Gastroesophageal sphincter (tissue), 4 donors: ENCODE data around the gene MST1R. TPM values are rescaled to one million over a fixed set of nuclear protein-coding genes. Genes with fewer than 3 reads are reported as not detected.

Source experiments
- ATAC-seq: fragments of 150-250 bp; one replicate; pipeline ENCODE4 v1.9.1; 2016; ENCODE audit warnings: mild to moderate bottlenecking, moderate library complexity
- H3K27ac ChIP-seq, 4 donors: fragments of 200-600 bp; sonication (generic) in 3 of 4; 1 replicate in 3 of 4; 2 replicates in 1 of 4; pipeline ENCODE4 v1.5.1; 2016 to 2019
- H3K27me3 ChIP-seq: fragments of 200-600 bp; sonication (generic); one replicate; pipeline ENCODE4 v1.5.1; 2019
- H3K36me3 ChIP-seq, 2 donors: fragments of 200-600 bp; sonication (generic); one replicate each; pipeline ENCODE4 v1.5.1; 2019; ENCODE audit warnings: control low read depth in 1 of 2
- H3K4me1 ChIP-seq, 3 donors: fragments of 200-600 bp; sonication (generic); 1 replicate in 2 of 3; 2 replicates in 1 of 3; pipeline ENCODE4 v1.5.1; 2016 to 2019; ENCODE audit warnings: control low read depth in 2 of 3
- H3K4me3 ChIP-seq, 2 donors: fragments of 200-600 bp; sonication (generic); one replicate each; pipeline ENCODE4 v1.5.1; 2019; ENCODE audit warnings: mild to moderate bottlenecking in 1 of 2, moderate library complexity in 1 of 2
- H3K9me3 ChIP-seq, 3 donors: fragments of 200-600 bp; sonication (generic); one replicate each; pipeline ENCODE4 v1.5.1; 2017 to 2019; ENCODE audit warnings: control low read depth in 2 of 3
- EP300 ChIP-seq: sonication (generic); formaldehyde crosslinking; IDR thresholded peaks from one replicate; pipeline ENCODE4 v1.6.1; 2017; ENCODE audit warnings: antibody characterized with exemption, mild to moderate bottlenecking
- POLR2A ChIP-seq, 2 donors: fragments of 450-650 bp; IDR thresholded peaks; one replicate each; pipeline ENCODE4 v1.6.1; 2017; ENCODE audit warnings: antibody characterized with exemption in 2 of 2, mild to moderate bottlenecking in 2 of 2, moderate library complexity in 1 of 2
- POLR2AphosphoS5 ChIP-seq: sonication (generic); formaldehyde crosslinking; IDR thresholded peaks from one replicate; pipeline ENCODE4 v1.6.1; 2017; ENCODE audit warnings: antibody characterized with exemption
- WGBS, 2 donors: methylation state at CpG; one replicate each; pipeline ENCODE4 v1.1.5; 2018; ENCODE audit warnings: low coverage in 1 of 2; 5-methylcytosine and 5-hydroxymethylcytosine counted together
- total RNA-seq, 4 donors: library from RNA; depleted of rRNA; stranded (reverse); fragments of >200 nt; gene quantifications; one replicate each; pipeline ENCODE4 v1.1.0, GENCODE V29; 2016
- TF ChIP-seq, protein P1 (sequence below), 4 experiments: fragments of 200-600 bp in 2 of 4; fragments of 450-650 bp in 2 of 4; sonication (generic) in 1 of 4; IDR thresholded peaks; one replicate each; pipeline ENCODE4 v1.5.1; 2017 to 2019; ENCODE audit warnings: antibody characterized with exemption in 4 of 4, mild to moderate bottlenecking in 2 of 4, moderate library complexity in 2 of 4

MST1R gene
- total RNA-seq, 4 donors from 2014 or later, result 1.2 to 5.9 (median 2.0) TPM

DNA sequence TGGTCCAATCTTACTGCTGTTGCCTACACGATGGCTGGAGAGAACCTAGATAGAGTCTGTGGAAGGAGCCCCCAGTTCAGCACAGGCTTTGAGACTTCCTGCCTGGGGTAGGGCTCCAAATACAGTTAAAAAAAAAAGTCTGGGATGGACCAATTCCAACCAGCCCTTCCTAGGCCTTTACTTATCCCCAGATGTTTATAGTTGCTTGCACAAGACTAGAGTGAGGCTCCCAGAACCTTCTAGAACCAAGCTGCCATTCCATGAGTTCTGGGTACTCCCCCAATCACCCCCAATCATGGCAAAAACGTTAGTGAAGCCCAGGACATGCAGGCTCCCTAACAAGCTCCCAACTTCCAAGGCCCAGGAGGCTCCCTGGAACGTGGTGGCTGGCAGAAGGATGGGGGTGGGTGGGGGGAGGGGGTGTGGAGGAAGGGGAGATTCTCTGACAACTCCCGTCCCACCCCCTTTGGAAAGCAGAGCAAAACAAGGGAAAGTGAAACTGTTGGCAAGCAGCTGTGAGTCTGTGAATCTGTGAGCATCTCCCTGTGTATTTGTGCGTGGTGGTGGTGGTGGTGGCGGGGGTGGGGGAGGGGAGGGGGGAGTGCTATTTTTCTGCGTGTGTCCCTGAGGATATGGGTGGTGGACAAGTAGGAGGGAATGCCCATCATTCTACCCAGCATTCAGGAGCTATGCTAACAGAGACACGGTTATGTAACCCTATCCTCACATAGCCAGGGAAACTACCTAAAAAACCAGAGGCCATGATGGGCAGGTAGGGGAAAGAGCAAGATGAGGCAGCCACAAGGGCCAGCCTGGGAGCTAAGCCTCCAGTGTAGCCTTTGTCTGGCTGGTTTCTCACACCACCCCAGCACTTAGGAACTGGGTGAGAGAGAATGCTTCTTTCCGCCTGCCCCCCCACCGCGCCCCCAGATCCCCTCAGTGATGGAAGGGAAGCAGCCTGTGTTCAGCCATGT, 2.0 kb downstream of the MST1R start:
- TF ChIP-seq EP300, result no peak
- TF ChIP-seq, protein P1, sequence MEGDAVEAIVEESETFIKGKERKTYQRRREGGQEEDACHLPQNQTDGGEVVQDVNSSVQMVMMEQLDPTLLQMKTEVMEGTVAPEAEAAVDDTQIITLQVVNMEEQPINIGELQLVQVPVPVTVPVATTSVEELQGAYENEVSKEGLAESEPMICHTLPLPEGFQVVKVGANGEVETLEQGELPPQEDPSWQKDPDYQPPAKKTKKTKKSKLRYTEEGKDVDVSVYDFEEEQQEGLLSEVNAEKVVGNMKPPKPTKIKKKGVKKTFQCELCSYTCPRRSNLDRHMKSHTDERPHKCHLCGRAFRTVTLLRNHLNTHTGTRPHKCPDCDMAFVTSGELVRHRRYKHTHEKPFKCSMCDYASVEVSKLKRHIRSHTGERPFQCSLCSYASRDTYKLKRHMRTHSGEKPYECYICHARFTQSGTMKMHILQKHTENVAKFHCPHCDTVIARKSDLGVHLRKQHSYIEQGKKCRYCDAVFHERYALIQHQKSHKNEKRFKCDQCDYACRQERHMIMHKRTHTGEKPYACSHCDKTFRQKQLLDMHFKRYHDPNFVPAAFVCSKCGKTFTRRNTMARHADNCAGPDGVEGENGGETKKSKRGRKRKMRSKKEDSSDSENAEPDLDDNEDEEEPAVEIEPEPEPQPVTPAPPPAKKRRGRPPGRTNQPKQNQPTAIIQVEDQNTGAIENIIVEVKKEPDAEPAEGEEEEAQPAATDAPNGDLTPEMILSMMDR (IDR thresholded peaks at IDR 0.05), result no peak
- no peak for TF ChIP-seq POLR2AphosphoS5
- TF ChIP-seq POLR2A (IDR thresholded peaks at IDR 0.05), result no peak
- H3K4me1 ChIP-seq, result peaks cover 0 to 67% (median 11%) of the 10 kb centered on the region in 3 donors
- 0 to 54% methylated on average over 1 to 5 of the region's 11 CpGs for WGBS, 2 donors
- ATAC-seq, result no peak
- no peaks in the 10 kb centered on the region for H3K9me3 ChIP-seq
- no peaks in the 10 kb centered on the region for H3K27me3 ChIP-seq
- no peak overlapping the region for H3K4me3 ChIP-seq
- peak overlapping the region in 2 of 4 donors; percentile 16 to 25 for H3K27ac ChIP-seq
- H3K36me3 ChIP-seq, result peaks cover 0 to 16% of the 10 kb centered on the region in 2 donors

DNA sequence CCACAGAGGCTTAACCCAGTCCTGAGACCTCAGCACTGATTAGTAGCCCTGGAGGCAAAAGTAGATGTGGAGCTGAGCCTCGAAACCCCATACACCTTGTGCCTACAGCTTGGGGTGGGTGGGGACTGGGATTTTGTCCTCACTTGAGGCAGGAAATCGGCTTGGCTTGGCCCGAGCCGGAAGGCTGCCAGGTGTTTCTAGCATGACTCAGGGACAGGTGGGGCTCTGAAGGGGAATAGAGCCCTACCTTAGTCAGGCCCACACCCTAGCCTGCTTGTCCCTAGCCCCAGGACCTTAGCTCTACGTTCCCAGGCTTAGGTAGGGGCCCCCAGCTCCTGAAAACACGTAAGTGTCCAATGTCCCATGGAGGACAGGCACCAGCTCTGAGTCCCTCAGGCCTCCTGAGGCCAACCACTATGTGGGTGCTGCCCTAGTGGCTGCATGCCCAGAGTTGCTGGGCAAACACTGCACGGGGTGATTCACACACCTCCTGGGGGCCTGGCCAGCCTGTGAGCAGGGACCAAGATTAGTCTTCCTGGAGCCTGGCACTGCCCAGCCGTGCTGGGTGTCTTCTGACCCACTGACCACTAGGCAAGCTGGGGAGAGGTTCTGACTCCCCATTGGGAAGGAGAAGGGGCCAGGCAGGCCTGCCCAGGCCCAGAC, 3.1 kb downstream of the MST1R start:
- H3K27ac ChIP-seq, result peak overlapping the region in 2 of 4 donors; percentile 16 to 25
- no CpG with 5 or more reads among the region's 8 CpGs for whole genome bisulfite sequencing, 2 donors
- no peak for ATAC-seq

DNA sequence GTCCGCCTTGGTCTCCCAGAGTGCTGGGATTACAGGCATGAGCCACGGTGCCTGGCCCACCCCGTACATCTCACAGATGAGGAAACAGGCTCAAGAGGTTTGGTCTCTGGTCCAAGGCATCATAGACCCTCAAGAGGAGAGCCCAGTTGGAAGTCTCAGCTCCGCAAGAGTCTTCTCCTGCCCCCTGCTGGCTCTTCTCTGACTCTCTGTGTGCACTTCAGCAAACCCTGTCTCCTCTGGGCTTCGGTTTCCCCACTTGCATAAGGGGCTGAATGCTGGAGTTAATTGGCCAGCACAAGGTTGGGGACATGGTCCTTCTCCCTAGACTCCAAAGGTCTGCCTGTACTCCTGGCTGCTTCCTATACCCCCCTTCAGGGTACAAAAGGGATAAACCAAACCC, 3.9 kb downstream of the MST1R start:
- no peak for TF ChIP-seq POLR2AphosphoS5
- TF ChIP-seq, protein P1 (IDR thresholded peaks at IDR 0.05), result no peak
- no peak for TF ChIP-seq EP300
- no peak for TF ChIP-seq POLR2A (IDR thresholded peaks at IDR 0.05)
- no peak overlapping the region for H3K4me3 ChIP-seq
- H3K36me3 ChIP-seq, result peaks cover 0 to 35% of the 10 kb centered on the region in 2 donors
- no peak overlapping the region for H3K27ac ChIP-seq
- peaks cover 0 to 50% (median 8%) of the 10 kb centered on the region in 3 donors for H3K4me1 ChIP-seq
- 67 to 83% methylated on average over 1 of the region's 5 CpGs for WGBS, 2 donors
- H3K27me3 ChIP-seq, result no peaks in the 10 kb centered on the region
- no peaks in the 10 kb centered on the region for H3K9me3 ChIP-seq
- no peak for ATAC-seq

More for the DNA sequence above, 3.1 kb downstream of the MST1R start:
- no peaks in the 10 kb centered on the region for H3K9me3 ChIP-seq
- peaks cover 0 to 57% (median 8%) of the 10 kb centered on the region in 3 donors for H3K4me1 ChIP-seq
- no peak overlapping the region for H3K4me3 ChIP-seq
- TF ChIP-seq EP300 (no peak), POLR2AphosphoS5 (no peak), POLR2A (IDR thresholded peaks at IDR 0.05) (no peak)
- TF ChIP-seq, protein P1 (IDR thresholded peaks at IDR 0.05), result no peak
- H3K27me3 ChIP-seq, result no peaks in the 10 kb centered on the region
- peaks cover 0 to 27% of the 10 kb centered on the region in 2 donors for H3K36me3 ChIP-seq

DNA sequence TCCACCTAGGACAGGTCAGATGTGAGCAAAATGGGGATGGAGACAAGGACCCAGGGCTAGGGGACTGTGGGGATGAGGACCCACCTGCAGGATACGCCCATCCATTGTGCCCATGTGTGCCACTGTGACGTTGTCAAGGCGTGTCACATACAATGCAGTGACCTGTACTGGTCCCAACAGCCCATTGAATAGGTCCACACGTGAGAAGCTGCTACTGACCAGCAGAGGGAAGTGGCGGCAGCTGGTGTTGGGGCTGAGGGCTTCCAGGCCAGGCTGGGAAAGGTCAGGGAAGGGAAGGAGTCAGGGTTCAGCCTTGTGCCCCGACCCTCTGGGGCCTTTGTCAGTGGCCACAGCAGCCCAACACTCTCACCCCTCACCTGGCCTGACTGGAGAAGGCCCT, 4.7 kb downstream of the MST1R start:
- no peak for ATAC-seq
- Histone ChIP-seq H3K4me1 (peaks cover 0 to 42% (median 4%) of the 10 kb centered on the region in 3 donors), H3K36me3 (peaks cover 0 to 35% of the 10 kb centered on the region in 2 donors), H3K27me3 (no peaks in the 10 kb centered on the region), H3K9me3 (no peaks in the 10 kb centered on the region), H3K4me3 (no peak overlapping the region), H3K27ac (no peak overlapping the region)
- 60% methylated on average over 1 of the region's 6 CpGs; no CpG with 5 or more reads in 1 of the 2 donors for WGBS, 2 donors
- TF ChIP-seq POLR2AphosphoS5 (no peak), EP300 (no peak), POLR2A (IDR thresholded peaks at IDR 0.05) (no peak)
- TF ChIP-seq, protein P1 (IDR thresholded peaks at IDR 0.05), result no peak
